HG03469 (cell line): ENCODE data around the gene UAP1L1.
"Not testable (repeated sequence)": the region's sequence is repeated elsewhere in the genome, so short reads cannot be mapped to it uniquely, and the experiment has no call there.

ENCODE experiments used
- ATAC-seq: cut with Tn5 transposase; IDR thresholded peaks from one replicate; pipeline ENCODE4 v1.9.1; 2021; ENCODE audit warnings: mild to moderate bottlenecking, moderate library complexity, moderate number of reproducible peaks; ENCODE audit not compliant: unreplicated experiment

Gene UAP1L1

GRCh38 chr9:137055385-137056364, 21.6 kb upstream of the UAP1L1 start:
- ATAC-seq = no peak

GRCh38 chr9:137056739-137057415, 20.4 kb upstream of the UAP1L1 start:
- no peak for ATAC-seq

- ATAC-seq = no peak
These were observed 19.8 kb upstream of the UAP1L1 start for GRCh38 chr9:137057545-137057944.

- ATAC-seq = no peak
These were observed 18.6 kb upstream of the UAP1L1 start for GRCh38 chr9:137058521-137059234.

GRCh38 chr9:137062384-137062783, 14.9 kb upstream of the UAP1L1 start:
- no peak for ATAC-seq

- not testable (repeated sequence) for ATAC-seq
These were observed 14.5 kb upstream of the UAP1L1 start for GRCh38 chr9:137062798-137063197.

GRCh38 chr9:137063311-137064026, 13.8 kb upstream of the UAP1L1 start:
- ATAC-seq = no peak

GRCh38 chr9:137064027-137064879, 13.1 kb upstream of the UAP1L1 start:
- ATAC-seq = no peak

GRCh38 chr9:137064880-137065164, 12.5 kb upstream of the UAP1L1 start:
- ATAC-seq = no peak

- no peak for ATAC-seq
These were observed 11.9 kb upstream of the UAP1L1 start for GRCh38 chr9:137065336-137065967.

GRCh38 chr9:137066096-137066861, 11.0 kb upstream of the UAP1L1 start:
- ATAC-seq = no peak

GRCh38 chr9:137067860-137068538, 9.3 kb upstream of the UAP1L1 start:
- no peak for ATAC-seq

- no peak for ATAC-seq
These were observed 8.5 kb upstream of the UAP1L1 start for GRCh38 chr9:137068539-137069507.

GRCh38 chr9:137069508-137070091, 7.7 kb upstream of the UAP1L1 start:
- ATAC-seq = no peak

GRCh38 chr9:137070201-137070905, 7.0 kb upstream of the UAP1L1 start, which contains the start of gene SAPCD2:
SAPCD2 (minus strand) TSS chr9:137070557; CDS start chr9:137070460, 97 bp downstream.
- ATAC-seq = no peak

GRCh38 chr9:137070906-137071275, 6.4 kb upstream of the UAP1L1 start:
- ATAC-seq = no peak
